Stimulated activated CD8-positive, alpha-beta memory T cell treated with anti-CD3 and anti-CD28 coated beads, Interleukin-15, amount 100 ng/mL, for 48 hours (primary cell): Measurements from ENCODE around the gene LYZL4.

Experiments used
- DNase-seq, 2 donors: peaks; one replicate each; pipeline ENCODE4 v3.0.0-alpha.2; 2020; ENCODE audit warnings: low read depth in 2 of 2

Gene LYZL4

DNA sequence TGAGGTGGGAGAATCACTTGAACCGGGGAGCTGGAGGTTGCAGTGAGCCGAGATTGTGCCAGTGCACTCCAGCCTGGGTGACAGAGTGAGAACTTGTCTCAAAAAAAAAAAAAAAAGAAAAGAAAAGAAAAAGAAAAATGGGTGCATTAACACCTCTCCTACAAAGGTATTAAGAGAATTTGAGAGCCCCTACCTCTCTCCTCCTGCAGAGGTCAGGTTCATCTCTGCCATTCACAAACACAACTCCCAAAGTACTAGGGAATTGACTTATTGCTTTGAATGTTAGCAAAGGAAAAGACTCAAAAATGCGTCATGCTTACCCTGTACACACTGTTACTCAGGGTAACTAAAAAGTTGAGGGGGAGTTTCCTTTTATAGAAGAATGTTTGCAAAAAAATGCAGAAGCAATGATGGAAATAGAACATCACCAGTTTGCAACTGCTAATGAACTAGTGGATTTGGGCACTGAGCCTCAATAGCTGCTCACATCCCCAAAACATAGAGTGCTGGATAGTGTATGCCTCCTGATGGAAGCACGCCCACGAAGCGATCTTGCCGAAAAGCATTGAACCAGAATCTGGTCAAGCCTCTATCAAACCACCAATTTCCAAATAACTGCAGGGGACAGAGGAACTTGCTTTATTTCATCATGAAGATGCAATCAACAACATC lies 15.5 kb upstream of the LYZL4 start:
- no peak for DNase-seq

DNA sequence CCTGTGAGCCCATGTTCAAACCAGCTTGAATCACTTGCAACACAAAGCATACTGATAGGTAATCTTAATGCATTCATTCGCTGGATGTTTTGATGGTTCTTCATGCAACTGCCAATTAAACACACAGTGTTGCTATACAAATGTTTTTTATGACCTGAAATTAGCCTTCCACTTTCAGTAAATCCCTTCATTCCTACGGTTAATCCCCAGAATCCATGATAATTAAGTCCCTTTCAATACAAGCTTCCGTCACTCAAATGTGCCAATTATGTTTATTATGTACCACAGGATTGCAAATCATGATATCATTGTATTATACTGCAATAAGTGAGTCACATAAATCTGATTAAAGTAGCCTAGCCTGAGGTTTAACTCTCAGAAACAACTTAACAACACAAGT lies 14.5 kb upstream of the LYZL4 start:
- DNase-seq = no peak

DNA sequence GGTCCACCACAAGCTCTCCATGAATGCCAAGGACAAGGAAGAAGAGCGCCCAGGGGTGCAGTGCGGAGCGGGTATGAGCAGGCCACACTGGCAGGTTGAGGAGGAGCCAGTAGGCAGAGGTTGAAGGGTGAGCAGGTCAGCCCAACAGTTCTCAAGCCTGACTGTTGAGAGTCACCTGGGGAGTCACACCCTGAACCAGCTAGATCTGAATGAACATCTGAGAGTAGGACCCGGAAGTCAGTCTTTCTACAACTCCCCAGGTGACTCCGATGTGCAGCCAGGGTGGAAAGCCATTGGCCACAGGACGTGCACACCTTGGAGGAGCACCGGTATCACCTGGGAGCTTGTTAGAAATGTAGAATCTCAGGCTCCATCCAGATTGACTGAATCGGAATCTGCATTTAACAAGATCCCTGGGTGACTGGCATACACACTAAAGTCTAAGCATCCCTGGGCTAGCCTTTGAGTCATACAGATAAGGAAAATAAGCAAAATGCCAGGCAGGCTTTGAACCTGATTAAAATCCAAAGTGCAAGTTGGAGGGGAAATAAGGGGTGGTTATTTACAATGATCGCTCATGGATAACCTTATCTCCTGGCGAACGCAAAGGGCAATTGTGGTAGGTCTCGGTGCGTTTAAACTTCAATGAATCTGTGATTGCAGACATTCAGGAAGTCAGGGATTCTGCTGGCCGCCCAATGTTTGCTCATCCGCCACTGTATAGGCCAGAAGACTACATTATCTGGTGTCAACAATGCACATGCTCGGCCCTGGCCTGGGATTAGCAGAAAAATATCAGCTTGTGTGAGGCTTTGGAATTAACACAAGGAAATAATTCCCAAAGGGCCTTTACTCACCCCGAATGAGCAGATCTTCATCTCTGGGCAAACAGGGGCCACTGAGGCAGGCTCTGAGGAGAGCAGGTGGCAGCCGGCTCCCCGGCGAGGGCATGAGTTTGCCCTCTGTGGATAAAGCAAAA lies 11.7 kb upstream of the LYZL4 start:
- DNase-seq = no peak

DNA sequence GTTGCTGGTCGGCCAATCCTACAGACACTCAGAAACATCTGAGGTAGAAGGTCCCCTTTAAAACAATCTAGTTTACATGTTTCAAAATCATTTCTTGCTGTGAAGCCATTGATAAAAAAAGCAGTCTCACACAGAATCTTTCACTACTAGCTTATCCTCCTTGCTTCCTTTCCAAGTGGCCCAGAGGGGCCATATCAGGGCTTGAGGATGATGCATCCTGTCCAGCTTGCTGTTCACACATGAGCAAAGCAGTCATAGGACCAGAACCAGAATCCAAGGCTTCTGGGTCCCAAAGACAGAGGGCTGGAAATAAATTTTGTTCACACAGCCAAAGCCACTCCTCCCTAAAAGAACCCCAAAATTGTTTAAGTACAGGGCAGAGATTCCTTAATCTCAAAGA lies 9.2 kb upstream of the LYZL4 start:
- no peak for DNase-seq

DNA sequence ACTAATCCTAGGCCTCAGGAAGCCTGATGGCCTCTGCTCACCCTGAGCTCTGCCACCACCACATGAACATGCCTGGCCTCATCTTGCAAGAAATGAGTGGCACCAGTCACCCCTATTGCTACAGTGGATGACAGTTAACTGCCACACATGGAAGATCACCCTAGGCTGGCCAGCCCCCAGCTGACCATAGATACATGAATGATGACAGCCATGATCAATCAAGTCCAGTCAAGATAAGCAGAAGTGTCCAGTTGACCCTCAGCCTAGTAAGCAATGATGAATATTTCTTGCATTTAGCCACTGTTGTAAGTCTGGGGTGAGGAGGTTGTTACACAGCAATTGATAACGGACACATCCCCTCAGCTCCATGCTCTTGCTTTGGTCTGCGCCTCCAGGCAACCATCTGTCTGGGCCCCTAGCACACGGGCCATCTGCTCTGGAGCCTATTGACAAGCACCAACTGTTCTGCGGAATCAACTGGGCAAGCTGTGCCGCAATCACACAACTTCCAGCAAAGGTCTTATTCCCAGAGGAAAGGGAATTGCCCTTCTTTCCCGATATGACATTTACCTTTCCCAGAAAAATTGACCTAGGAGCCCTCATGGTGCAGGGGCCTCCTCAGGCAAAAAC lies 2.2 kb upstream of the LYZL4 start:
- DNase-seq = no peak

DNA sequence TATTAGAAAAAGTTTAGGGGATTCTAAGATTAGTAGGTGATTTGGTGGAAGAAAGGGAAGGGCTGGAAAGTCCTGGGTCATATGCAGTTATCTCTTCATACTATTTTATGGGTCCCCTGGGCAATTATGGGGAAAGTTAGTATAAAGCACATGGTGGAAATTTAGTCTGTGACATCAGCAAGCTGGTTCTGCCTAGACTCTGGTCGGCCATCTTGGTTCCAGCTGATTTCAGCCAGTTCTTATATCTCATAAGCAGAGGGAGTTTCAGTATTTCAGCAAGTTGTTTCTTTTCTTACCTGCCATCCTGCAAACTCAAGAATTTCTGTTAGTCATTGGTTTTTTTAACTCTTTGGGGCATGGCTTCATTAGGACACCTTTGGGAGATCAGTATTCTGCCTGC lies 1.0 kb upstream of the LYZL4 start:
- DNase-seq = no peak

DNA sequence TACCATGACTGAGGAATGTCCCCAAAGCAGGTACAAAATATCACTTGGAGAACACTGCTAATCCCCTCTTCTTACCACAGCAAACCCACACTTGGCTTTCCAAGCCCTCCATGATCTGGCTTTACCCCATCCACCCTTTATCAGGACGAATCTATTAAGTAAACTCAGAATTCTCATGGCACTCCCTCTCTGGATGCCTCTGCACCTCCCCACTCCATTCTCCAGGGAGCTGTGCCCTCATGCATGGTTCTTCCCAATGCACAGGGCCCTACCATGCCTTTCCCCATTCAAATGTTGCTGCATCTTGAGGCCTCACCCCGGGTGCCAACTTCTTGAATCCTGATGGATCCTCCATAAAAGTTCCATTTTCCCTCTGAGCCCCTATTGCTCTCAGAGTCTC lies 2.3 kb downstream of the LYZL4 start:
- no peak for DNase-seq

DNA sequence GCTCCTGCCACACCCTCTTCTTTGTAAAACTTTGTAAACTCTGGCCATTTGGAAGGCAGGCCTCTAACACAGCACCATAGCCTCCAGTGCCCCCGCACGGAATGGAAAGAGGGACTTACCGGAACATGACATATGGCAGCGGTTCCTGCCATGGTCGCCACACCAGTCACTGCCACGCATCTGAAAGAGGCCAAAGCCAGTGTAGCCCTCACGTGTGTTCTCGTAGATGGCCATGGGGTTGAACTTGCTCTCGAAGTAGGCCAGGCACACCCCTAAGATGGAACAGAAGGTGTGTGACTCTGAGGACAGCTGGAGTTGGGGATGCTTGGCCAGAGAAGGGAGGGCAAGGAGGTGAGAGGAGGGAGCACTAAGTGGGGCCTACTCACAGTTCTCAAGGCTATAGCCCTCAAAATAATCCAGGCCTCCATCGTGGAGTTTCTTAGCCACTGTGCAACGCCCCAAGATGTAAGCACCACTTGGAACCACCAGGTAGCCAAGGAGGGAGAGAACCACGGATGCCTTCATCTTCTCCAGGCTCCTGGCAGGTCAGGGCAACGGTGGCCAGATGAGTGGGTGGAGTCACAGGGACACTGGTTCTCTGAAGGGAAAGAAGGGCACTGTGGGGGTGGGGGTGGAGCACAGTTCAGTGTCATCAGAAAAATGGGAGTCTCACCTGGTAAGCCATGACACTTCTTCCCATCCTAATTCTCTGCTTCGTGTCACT lies 3.5 kb downstream of the LYZL4 start:
- no peak for DNase-seq

DNA sequence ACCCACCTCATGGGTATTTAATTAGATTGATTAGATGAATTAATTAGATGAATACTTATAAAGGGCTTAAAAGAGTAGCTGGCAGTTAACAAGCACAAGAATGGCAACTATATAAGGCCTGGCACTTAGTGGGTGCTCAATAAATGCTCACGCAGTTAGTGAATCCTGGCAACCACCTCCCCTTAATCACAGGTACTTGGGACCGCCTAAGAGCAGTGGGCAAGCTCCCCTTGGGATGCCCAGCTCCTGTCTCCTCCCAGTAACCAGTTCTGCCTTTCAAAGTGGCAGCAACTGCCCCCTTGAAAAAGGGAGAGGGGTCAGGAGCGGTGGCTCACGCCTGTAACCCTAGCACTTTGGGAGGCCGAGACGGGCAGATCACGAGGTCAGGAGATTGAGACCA lies 4.6 kb downstream of the LYZL4 start:
- no peak for DNase-seq

DNA sequence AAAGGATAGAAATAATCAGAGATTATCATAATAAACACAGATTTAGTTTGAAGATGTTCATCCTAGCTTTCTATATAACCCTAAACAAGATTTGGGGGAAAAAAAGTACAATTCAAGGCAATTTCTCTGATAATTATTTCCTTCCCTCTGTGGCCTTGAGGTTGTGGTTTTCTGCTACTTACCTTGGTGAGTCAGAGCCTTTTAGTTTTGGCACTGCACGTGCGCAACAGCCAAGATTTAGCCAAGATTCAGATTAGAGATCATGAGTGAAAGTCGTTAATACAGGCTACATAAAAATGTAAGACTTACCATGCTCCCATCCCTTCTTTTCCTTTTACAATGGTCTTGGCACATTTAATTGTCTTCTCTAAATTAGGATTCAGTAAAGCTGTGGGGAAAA lies 6.7 kb downstream of the LYZL4 start:
- DNase-seq = no peak

DNA sequence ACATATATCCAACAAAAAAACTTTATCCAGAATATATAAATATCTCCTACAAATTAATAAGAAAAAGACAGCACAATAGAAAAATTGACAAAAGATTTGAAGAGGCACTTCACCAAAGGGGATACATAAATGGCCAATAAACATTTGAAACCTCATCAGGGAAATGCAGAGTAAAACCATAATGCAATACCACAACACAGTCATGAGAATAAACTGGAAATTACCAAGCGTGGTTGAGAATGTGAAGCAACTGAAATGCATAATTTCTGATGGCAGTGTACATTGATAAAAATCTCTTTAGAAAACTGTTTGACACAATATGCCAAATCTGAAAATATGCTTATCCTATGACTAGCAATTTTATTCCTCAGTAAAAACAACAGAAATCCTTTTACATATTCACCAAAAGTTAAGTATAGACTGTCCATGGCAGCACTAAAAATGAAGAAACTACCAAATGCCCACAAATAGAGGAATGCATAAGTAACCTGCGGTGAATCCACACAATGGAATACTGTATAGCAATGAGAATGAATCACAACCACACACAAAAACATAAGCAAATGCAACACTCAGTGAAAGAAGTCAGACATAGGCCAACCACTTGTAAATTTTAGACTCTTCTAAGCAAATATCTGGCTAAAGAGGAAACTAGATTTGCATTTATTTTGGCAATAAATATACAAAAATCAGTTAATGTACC lies 7.9 kb downstream of the LYZL4 start:
- DNase-seq = no peak

DNA sequence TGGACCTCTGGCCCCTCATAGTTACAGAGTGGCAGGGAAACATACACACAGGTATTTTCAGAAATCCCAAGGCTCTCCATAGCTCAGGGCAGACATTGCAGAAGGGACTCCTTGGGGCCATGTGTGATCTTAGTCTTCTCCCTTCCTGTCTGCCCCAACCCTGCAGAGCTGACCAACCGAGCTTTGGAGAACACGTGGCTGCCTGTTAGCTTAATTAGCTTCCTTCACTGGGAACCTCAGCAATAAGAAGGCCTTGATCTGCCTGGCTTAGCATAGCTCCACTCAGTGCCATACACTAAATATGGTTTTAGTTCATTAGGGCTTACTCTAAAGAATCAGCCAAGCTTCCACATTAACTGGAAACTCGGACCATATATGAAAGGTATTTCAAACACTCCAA lies 12.3 kb downstream of the LYZL4 start:
- no peak for DNase-seq

DNA sequence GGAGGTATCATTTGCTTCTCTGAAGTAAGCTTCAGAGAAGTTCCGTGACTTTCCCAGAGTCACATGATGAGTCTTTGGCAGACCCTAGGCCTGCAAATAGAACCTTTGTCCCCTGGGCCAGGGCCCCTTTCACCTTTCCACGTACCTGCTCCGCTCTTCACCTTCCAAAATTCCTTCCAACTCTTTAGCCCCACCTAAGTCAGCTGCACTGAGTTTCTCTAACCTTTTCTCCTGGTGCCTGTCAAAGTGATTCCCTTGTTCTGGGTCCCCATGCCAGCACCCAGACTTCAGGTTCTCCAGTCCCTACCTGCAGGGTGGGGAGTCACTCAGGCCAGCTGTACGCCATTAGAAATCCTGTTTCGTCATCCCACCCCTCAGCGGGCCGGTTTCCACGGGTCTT lies 12.8 kb downstream of the LYZL4 start:
- DNase-seq = no peak

DNA sequence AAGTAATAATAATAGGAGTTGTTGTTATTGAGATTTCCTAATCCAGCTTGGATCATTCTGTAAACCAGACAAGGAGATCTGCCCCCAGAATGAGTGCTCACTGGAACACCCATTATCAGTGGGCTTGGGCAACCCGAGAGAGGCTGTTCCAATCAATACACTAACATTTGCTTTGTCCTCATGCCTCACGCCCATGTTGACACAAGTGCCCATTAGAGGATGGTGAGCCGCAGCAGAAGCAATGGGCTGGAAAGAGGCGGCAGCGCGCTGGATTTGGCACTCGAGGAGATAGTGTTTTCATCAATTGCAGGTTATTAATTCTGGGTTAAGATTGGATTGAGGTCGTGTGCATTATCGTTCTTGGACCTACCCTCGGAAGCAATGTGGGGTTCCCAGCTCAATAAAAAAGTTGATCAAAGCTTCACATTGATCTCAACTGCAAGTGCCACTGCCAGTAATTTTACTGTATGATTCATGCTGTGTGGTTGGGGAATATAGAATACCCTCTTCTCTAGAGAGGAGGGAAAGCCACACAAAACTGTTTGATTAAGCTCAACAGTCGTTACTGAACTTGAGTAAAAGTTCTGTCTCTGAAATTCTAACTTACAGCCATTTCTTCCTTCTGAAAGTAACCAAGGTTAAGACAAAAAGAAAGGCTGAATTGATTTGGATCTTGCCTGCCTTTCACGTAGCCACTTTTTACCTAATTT lies 15.7 kb downstream of the LYZL4 start:
- DNase-seq = no peak

DNA sequence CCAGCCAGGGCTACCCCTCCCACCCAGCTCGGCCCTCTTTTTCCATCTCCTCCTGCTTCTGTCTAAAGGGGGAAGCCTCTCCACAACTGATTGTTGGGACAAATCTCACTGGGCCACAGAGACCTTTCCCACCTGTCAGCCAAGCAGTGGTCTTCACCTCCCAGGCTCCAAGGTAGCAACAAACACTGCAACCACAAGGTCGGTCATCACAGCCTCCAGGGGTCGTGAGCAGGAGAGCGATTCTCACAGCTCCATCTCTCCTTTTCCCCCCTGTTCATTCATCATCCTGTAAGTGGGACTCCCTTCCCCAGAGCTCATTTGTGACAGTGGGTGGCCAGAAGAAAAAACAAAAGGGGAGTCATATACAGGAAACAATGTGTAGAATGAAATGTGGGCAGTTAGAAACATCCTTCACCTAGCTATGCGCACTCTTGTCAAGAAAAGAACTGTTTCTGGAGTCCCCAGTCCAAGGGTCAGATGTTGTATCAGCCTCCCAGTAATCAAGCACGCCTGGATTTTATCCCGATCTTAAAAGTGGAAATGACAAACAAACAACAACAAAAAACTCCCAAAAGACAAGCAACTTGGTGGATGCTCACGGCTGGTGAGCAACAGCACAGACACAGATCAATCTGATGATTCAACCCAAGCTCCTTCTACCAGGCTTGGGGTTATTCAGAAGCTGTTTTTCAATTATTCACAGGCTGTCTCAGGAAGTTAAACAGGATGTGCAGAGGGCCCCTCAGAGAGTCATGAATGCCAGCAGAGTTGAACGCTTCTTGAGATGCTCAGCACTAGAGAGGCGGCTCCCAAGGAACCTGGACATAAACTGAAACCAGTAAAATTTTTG lies 22.4 kb downstream of the LYZL4 start:
- peak in 1 of 2 donors; percentile 20 for DNase-seq

DNA sequence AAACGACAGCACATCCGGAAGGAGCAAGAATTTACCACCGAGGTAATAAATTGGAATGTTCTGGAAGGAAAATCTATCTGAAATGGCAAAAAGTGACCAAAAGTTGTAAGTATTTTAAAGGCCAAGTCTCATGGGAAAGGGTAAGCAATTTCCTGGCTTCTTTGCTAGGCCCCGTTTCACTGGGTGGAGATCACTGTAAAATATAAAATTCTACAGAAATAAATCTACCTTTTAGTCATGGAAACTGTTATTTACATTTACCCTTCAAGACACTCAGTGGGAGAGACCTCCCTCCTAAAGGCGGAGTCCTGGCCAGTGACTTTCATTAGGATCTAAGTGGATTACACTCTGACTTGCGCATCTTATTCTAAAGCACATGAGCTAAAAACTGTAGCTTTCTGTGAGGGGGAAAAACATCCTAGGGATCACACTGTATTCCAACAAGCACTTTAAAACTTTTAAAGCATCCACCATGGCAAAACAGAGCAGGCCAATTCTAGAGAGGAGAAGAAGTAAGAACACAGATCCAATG lies 28.8 kb downstream of the LYZL4 start:
- no peak for DNase-seq

DNA sequence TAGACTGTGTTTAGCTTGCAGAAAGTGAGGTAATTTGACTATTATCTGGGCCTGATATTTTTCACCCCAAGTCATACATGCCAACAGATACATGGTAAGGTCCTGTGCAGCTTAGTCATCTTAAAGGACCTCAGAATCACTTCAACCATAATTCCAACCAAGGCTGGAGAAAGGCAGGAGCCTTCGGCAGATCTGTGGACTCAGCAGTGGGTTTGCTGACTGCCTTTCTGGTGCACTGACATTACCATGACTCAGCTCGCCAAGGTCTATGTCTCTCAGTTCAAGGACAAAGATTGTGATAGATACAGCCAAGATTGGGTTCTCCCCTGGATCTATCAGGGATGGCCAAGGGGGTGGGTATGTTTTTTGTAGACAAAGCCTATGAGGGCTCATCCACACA lies 32.7 kb downstream of the LYZL4 start:
- no peak for DNase-seq

DNA sequence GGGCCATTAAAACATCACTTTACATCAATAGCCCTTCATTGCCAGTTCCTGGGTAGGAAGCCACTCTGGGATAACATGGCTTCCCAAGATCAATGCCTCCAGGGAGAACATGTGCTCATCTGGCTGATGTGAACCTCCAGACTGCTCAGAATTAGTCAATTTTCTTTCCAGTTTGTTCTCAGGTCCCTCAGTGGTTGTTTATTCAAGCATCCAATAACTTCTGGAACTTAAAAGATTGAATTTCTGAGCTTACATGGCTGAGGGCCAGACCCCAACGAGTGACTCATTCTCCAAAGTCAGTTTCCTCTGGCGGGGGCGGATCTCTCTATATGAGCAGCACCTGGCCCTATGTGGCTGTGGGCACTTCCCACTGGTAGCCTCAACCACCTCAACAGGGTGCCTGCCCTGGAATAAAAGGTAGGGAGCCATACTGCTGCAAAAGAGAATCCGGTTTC lies 34.0 kb downstream of the LYZL4 start:
- DNase-seq = peak; percentile 55 to 61

DNA sequence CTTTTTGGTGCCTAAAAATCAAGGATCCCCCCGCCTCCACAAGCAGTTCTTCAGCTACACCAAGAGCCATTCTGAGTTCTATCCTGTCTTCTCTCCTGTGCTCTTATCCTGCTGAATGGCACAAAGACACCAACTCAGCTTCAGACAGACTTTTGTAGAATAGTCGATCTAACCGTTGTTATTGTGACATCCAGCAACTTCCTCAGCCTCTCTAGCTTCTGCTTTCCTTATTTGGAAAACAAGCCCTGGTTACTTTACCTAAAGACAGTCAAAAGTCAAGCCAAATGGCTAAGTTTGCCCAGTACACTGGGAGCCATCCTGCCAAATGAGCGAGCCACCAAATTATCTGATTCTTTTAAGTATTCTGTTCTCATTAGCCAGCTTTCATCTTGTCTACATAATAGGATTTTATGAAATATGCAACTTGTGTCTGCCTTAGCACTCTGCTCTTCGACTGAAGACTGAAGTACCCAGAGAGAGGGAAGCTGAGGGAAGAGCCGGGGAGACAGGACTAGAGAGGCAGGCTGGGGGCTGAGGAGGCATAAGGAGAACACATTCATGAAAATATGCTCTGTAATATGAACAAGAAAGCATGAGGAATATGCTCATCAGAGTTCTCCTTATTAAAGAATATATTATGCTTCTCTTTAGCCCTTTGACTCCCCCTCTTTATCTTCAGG lies 35.1 kb downstream of the LYZL4 start:
- DNase-seq = no peak
